GM12872 (cell line): Measurements from ENCODE around the gene PERM1.

Experiments used
- TF ChIP-seq, protein P1 (sequence below): IDR thresholded peaks from 3 replicates; pipeline ENCODE4 v1.5.1; 2011; ENCODE audit warnings: low read depth, mild to moderate bottlenecking, low read length, moderate library complexity; ENCODE audit not compliant: insufficient read depth

The PERM1 gene

DNA sequence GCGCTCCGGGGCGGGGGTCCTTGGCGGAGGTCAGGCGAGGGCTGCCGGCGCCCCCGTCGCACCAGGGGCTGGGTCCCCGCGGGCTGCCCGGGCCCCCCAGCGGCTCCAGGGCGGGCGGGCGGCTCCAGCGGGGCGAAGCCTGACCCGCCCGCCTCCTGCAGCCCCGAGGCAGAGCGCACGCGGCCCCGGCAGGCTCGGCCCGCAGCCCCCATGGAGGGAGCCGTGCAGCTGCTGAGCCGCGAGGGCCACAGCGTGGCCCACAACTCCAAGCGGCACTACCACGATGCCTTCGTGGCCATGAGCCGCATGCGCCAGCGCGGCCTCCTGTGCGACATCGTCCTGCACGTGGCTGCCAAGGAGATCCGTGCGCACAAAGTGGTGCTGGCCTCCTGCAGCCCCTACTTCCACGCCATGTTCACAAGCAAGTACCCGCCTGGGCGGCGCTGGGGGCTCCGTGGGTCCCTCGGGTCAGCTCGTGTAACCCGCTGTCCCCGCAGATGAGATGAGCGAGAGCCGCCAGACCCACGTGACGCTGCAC, 20.7 kb downstream of the PERM1 start:
- TF ChIP-seq, protein P1, sequence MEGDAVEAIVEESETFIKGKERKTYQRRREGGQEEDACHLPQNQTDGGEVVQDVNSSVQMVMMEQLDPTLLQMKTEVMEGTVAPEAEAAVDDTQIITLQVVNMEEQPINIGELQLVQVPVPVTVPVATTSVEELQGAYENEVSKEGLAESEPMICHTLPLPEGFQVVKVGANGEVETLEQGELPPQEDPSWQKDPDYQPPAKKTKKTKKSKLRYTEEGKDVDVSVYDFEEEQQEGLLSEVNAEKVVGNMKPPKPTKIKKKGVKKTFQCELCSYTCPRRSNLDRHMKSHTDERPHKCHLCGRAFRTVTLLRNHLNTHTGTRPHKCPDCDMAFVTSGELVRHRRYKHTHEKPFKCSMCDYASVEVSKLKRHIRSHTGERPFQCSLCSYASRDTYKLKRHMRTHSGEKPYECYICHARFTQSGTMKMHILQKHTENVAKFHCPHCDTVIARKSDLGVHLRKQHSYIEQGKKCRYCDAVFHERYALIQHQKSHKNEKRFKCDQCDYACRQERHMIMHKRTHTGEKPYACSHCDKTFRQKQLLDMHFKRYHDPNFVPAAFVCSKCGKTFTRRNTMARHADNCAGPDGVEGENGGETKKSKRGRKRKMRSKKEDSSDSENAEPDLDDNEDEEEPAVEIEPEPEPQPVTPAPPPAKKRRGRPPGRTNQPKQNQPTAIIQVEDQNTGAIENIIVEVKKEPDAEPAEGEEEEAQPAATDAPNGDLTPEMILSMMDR = no peak

DNA sequence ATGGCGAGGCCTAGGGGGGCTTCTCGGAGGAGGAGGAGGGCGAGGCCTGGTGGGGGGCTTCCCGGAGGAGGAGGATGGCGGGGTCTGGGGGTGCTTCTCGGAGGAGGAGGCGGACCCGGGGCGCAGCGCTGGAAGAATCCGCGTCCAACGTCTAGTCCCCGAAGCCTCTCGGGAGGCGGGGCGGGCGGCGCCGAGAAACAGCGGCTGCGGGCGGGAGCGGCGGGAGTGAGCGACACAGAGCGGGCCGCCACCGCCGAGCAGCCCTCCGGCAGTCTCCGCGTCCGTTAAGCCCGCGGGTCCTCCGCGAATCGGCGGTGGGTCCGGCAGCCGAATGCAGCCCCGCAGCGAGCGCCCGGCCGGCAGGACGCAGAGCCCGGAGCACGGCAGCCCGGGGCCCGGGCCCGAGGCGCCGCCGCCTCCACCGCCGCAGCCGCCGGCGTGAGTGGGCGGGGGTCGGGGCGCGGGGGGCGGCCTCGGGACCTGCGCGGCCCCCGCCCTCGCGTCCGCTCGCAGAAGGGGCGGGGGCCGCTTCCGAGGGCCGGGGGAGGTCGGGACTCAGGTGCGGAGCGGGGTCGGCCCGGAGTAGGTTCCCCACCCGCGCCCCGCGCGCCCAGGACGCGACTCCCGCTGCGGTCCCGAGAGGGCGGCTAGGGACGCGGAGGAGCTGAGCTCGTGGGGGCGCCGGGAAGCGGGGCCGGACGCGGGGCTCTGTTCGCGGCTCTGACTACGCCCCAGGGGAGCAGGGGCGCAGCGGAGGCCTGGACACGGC, 21.3 kb downstream of the PERM1 start, which contains the start of gene KLHL17:
Gene KLHL17, plus strand, starts transcription at position 222 of the 769 bp plus-strand sequence. Its CDS starts 110 bp downstream, at position 332.
- TF ChIP-seq, protein P1 = no peak

DNA sequence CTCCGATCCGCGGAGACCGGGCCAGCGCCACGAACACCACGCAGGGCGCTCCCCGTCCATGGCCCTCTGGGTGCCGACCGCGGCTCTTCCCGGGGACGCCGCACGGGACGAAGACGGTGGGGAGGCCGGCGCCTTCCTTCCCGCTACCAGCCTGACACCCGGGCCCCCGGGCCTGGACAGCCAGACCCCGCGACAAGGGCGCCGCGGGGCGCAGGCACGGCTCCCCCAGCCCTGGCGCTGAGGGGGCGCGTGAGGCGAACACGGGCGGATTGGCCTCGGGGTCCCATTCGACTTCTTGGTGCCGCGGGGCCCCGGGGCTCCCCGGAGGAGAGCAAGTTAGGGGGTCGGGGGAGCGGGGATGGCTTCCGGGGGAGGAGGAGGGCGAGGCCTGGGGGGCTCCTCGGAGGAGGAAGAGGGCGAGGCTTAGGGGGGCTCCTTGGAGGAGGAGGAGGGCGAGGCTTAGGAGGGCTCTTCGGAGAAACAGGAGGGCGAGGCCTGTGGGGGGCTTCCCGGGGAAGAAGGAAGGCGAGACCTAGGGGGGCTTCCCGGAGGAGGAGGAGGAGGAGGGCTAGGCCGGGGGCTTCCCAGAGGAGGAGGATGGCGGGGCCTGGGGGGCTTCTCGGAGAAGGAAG, 22.0 kb downstream of the PERM1 start:
- TF ChIP-seq, protein P1 = no peak

DNA sequence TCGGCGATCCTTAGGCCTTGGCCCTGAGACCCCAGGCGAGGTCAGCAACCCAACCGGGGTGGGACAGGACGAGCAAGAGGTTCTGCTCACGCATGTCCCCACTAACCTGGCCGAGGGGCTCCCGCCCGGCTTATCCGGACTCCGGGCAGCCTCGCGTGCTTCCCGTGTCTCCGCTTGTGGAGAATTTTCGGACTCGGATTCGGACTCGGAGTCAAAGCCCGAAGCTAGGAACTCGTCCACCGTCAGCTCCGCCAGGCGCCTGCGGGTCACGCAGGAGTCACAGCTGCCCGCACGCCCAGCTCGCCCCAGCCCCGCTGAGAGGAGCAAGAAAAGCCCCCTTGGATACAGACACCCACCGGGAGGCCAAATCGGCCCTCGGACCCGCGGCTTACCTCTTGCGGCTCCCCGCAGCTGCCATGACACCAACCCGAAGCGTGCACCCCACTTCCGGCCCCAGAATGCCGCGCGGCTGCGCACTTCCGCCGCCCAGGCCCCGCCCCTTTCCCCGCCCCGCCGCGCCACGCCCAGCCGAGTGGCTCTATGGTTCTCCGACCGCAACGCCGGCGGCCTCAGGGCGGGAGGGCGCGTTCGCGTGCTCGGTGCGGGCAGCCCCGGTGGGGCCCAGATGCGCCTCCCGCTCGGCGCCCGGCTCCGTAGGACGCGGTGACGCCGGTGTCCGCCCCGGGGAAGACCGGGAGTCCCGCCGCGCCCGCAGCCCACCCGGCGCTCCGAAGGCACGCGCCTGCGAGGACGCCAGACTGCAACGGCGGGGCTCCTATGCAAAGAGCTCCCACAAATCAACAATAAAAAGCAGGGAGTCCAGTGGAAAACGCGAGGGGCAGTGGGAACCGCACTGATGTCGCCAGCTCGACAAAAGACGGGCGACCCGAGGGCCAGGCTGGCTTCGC, 22.8 kb downstream of the PERM1 start, which contains the start of gene NOC2L:
Gene NOC2L, minus strand, starts transcription at position 434 of the 908 bp plus-strand sequence. Its CDS starts 16 bp downstream, at position 418.
- TF ChIP-seq, protein P1 = no peak

DNA sequence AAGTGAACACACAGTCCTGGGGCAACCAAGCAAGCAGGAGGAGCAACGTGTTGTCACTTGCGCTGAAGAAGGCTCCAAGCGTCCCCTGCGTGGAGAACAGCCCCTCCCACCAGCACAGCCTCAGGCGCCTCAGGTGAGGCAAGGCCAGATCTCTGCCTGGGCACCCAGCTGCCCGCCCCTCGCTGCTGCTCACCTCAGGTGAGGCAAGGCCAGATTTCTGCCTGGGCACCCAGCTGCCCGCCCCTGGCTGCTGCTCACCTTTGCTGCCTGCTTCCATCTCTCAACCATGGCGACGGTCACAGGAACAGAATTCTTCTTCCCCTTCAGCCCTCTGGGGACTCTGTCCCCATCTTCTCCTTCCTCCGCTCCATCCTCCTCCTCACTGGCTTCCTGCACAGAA, 25.3 kb downstream of the PERM1 start:
- TF ChIP-seq, protein P1 = no peak

DNA sequence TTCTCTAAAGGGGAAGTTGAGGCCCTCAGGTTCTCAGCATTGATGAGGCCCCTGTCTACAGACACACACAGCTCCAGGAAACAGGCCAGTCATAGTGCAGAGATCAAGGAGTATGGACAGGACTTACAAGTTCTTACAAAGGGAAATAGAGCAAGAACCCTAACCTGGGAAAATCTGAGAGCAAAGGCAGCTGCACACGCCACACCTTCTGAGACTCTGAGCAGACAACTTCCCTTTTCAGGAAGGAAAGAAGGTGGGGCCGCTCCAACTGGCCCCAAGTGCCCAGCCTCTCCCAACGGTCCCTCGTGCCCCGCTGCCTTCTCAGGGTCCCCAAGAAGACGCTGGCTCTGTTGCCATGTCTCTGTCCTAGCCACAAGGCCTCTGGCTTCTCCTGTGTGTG, 26.4 kb downstream of the PERM1 start:
- TF ChIP-seq, protein P1 = no peak

DNA sequence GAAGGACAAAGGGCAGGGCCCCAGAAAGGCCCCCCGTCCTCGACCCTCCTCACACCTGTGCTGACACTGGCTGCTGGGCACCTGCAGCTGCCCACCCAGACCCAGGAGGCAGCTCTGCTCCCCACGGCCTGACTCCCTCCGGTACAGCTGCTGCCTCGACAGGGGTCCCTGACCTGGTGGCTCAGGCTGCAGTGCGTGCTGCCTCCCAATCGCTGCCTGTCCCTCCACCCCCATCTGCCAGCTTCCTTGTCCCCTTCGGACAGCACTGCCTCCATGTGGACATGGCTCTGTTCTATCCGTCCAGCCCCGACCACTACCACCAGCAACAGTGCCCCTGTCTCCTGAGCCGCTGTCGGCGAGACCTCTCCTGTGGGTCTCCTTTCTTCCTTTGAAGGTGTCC, 27.0 kb downstream of the PERM1 start:
- TF ChIP-seq, protein P1 = no peak
